K562 (cell line): ENCODE measurements around the gene FAM53A. TPM values are rescaled to one million over a fixed set of nuclear protein-coding genes. Genes with fewer than 3 reads are reported as not detected.

ENCODE experiments used
- ELF4 ChIP-seq: fragments of 450-650 bp; formaldehyde crosslinking; IDR thresholded peaks from 2 replicates; pipeline ENCODE4 v1.4.0; 2022; ENCODE audit warnings: missing genetic modification characterization
- ETV5 ChIP-seq: sonication (generic); formaldehyde crosslinking; IDR thresholded peaks from 2 replicates; pipeline ENCODE4 v1.4.0; 2020; ENCODE audit warnings: low read depth, mild to moderate bottlenecking, missing genetic modification reagents
- KLF6 ChIP-seq: fragments of 250-450 bp; sonication (Bioruptor Pico); IDR thresholded peaks from 2 replicates; pipeline ENCODE4 v1.4.0; 2020; ENCODE audit warnings: mild to moderate bottlenecking, moderate library complexity, borderline replicate concordance
- MYC ChIP-seq, 2 experiments: fragments of 250-450 bp in 1 of 2; sonication (Bioruptor Pico) in 1 of 2; IDR thresholded peaks; 2 replicates each; pipeline versions ENCODE4 v1.5.1 to v1.6.1; 2012 to 2021; ENCODE audit warnings: low read depth in 2 of 2, borderline replicate concordance in 1 of 2, improper control_type of control experiment in 1 of 2, low read length in 1 of 2, mild to moderate bottlenecking in 1 of 2, moderate library complexity in 1 of 2
- PKNOX1 ChIP-seq: fragments of 450-650 bp; IDR thresholded peaks from 2 replicates; pipeline ENCODE4 v1.6.1; 2016
- RBBP5 ChIP-seq: fragments of 200-600 bp; sonication (generic); IDR thresholded peaks from 2 replicates; pipeline ENCODE4 v1.6.1; 2012; ENCODE audit warnings: borderline replicate concordance, mild to moderate bottlenecking, low read length, control low read depth, inconsistent platforms; ENCODE audit not compliant: insufficient read depth, poor library complexity, severe bottlenecking
- REST ChIP-seq, 2 experiments: fragments of 450-650 bp; formaldehyde crosslinking in 1 of 2; IDR thresholded peaks; 2 replicates each; pipeline versions ENCODE4 v1.4.0 to v1.6.1; 2014 to 2020; ENCODE audit warnings: mild to moderate bottlenecking in 2 of 2, borderline replicate concordance in 1 of 2, low read depth in 1 of 2
- SMARCE1 ChIP-seq: fragments of 450-650 bp; IDR thresholded peaks from 2 replicates; pipeline ENCODE4 v1.7.1; 2016; ENCODE audit warnings: mild to moderate bottlenecking
- SRF ChIP-seq, 2 experiments: fragments of 250-450, 450-650 bp in 1 of 2; sonication (Bioruptor Pico) in 1 of 2; sonication (generic) in 1 of 2; formaldehyde crosslinking; IDR thresholded peaks; 2 replicates each; pipeline versions ENCODE4 v1.5.0 to v1.5.1; 2020 to 2022; ENCODE audit warnings: mild to moderate bottlenecking in 1 of 2, missing genetic modification reagents in 1 of 2
- TEAD4 ChIP-seq, 2 experiments: sonication (generic) in 1 of 2; formaldehyde crosslinking in 1 of 2; IDR thresholded peaks; 2 replicates each; pipeline versions ENCODE4 v1.6.1 to v1.8.0; 2012 to 2022; ENCODE audit warnings: borderline replicate concordance in 1 of 2, inconsistent platforms in 1 of 2, low read length in 1 of 2, mild to moderate bottlenecking in 1 of 2, missing genetic modification reagents in 1 of 2
- ZBTB11 ChIP-seq, 3 experiments: fragments of 200-800 bp in 1 of 3; fragments of 250-450 bp in 1 of 3; fragments of 450-650 bp in 1 of 3; sonication (Bioruptor Pico) in 1 of 3; sonication (Bioruptor generic) in 1 of 3; formaldehyde crosslinking in 1 of 3; IDR thresholded peaks; 2 replicates each; pipeline versions ENCODE4 v1.6.1 to v1.8.0; 2016 to 2022; ENCODE audit warnings: mild to moderate bottlenecking in 2 of 3, missing genetic modification characterization in 2 of 3, missing compliant biosample characterization in 1 of 3, moderate library complexity in 1 of 3
- polyA plus RNA-seq, 8 experiments: library from polyadenylated mRNA; depleted of rRNA in 4 of 8; stranded (reverse) in 5 of 8; unstranded in 3 of 8; fragments of >200 nt; fragmentation: Nextera tagmentation in 2 of 8; fragmentation: Illumina TruSeq in 1 of 8; extraction: Ambion mirVana in 2 of 8; extraction: Trizol in 1 of 8; gene quantifications; 2 replicates each; pipeline versions ENCODE4 v1.2.1 to v1.2.3, GENCODE V29; 2011 to 2014; ENCODE audit warnings: inconsistent platforms in 1 of 8, missing spikeins in 1 of 8
- total RNA-seq, 7 experiments: library from RNA; depleted of rRNA in 6 of 7; stranded (reverse); fragments of >200 nt in 6 of 7; fragmentation: Illumina TruSeq in 2 of 7; extraction: Trizol in 2 of 7; gene quantifications; 2 replicates each; pipeline versions ENCODE4 v1.2.1 to v1.2.3, GENCODE V29; 2011 to 2021; ENCODE audit warnings: low replicate concordance in 1 of 7

FAM53A gene
- total and polyA plus RNA-seq, 9 of the 15 experiments (the other 6 are each of a cell fraction or from before 2014, with no cell fraction given): 0.53 to 2.7 (median 1.4) TPM; not detected in 2

GRCh38 chr4:1711571-1712215 lies 27.6 kb upstream of the FAM53A start (continued):
- no peak for TF ChIP-seq ZBTB11 (CRISPR knock-in tag; IDR thresholded peaks at IDR 0.05)
- no peak for TF ChIP-seq SMARCE1
- TF ChIP-seq ETV5 (CRISPR knock-in tag): 0 out of 2 replicates have a peak, but pooled peaks have one; percentile 16
- no peak for TF ChIP-seq PKNOX1
- no peak for TF ChIP-seq ELF4 (CRISPR knock-in tag)
- no peak for TF ChIP-seq TEAD4 (IDR thresholded peaks at IDR 0.05; ENCODE audit: low read length)
- TF ChIP-seq TEAD4 (CRISPR knock-in tag; IDR thresholded peaks at IDR 0.05; ENCODE audit: borderline replicate concordance): no peak; the same call in 1 of the 2 replicates
- peak; percentile 57 for TF ChIP-seq RBBP5
- no peak for TF ChIP-seq SRF (CRISPR knock-in tag; IDR thresholded peaks at IDR 0.05)
- TF ChIP-seq MYC (IDR thresholded peaks at IDR 0.05; ENCODE audit: low read depth, low read length): no peak; the same call in 1 of the 2 replicates
- TF ChIP-seq MYC (CRISPR knock-in tag; IDR thresholded peaks at IDR 0.05; ENCODE audit: borderline replicate concordance, low read depth): 0 out of 2 replicates have a peak, but pooled peaks have one; percentile 7
- TF ChIP-seq KLF6: no peak
- peak; percentile 86 for TF ChIP-seq REST (IDR thresholded peaks at IDR 0.05; ENCODE audit: borderline replicate concordance)
- TF ChIP-seq REST (CRISPR knock-in tag; IDR thresholded peaks at IDR 0.05; ENCODE audit: low read depth): no peak
